HFFc6 (cell line): ENCODE measurements around the gene CRHR2. TPM values are rescaled to one million over a fixed set of nuclear protein-coding genes. Genes with fewer than 3 reads are reported as not detected.

Source experiments
- DNase-seq: peaks from one replicate; pipeline ENCODE4 v3.0.0-alpha.2; 2018
- H3K27ac Mint-ChIP-seq: 2 replicates; pipeline ENCODE4 v1.8.0; 2020; ENCODE audit warnings: mild to moderate bottlenecking, mixed read lengths
- H3K27me3 Mint-ChIP-seq: 2 replicates; pipeline ENCODE4 v1.8.0; 2021; ENCODE audit warnings: mild to moderate bottlenecking, moderate library complexity, mixed read lengths; ENCODE audit not compliant: insufficient read depth
- H3K36me3 Mint-ChIP-seq: 2 replicates; pipeline ENCODE4 v1.8.0; 2021; ENCODE audit warnings: low read depth, mixed read lengths
- H3K4me1 Mint-ChIP-seq: 2 replicates; pipeline ENCODE4 v1.8.0; 2020; ENCODE audit warnings: low read depth, mixed read lengths
- H3K4me3 Mint-ChIP-seq: 2 replicates; pipeline ENCODE4 v1.8.0; 2020; ENCODE audit warnings: mild to moderate bottlenecking, moderate library complexity, mixed read lengths
- H3K9me3 Mint-ChIP-seq: 2 replicates; pipeline ENCODE4 v1.8.0; 2020; ENCODE audit warnings: mild to moderate bottlenecking, mixed read lengths
- total RNA-seq, 6 experiments: library from RNA; stranded (reverse); fragmentation: NEBNext Ultra II Directional; extraction: Animal tissue kit (Norgen Biotek cat#: 25700); gene quantifications; 2 replicates in 1 of 6; 3 replicates in 5 of 6; pipeline ENCODE4 v1.2.3, GENCODE V29; 2021
- TF ChIP-seq, protein P1 (sequence below): fragments of 200-600 bp; sonication (generic); IDR thresholded peaks from 2 replicates; pipeline ENCODE4 v1.5.0; 2021; ENCODE audit warnings: antibody characterized with exemption, mild to moderate bottlenecking

The CRHR2 gene
- total RNA-seq, 6 experiments from 2014 or later = not detected

- Mint-ChIP-seq H3K9me3 (no peaks in the 10 kb centered on the region), H3K27ac (no peak overlapping the region), H3K4me3 (no peak overlapping the region), H3K36me3 (no peaks in the 10 kb centered on the region), H3K27me3 (peaks cover 52% of the 10 kb centered on the region), H3K4me1 (no peaks in the 10 kb centered on the region)
- TF ChIP-seq, protein P1, sequence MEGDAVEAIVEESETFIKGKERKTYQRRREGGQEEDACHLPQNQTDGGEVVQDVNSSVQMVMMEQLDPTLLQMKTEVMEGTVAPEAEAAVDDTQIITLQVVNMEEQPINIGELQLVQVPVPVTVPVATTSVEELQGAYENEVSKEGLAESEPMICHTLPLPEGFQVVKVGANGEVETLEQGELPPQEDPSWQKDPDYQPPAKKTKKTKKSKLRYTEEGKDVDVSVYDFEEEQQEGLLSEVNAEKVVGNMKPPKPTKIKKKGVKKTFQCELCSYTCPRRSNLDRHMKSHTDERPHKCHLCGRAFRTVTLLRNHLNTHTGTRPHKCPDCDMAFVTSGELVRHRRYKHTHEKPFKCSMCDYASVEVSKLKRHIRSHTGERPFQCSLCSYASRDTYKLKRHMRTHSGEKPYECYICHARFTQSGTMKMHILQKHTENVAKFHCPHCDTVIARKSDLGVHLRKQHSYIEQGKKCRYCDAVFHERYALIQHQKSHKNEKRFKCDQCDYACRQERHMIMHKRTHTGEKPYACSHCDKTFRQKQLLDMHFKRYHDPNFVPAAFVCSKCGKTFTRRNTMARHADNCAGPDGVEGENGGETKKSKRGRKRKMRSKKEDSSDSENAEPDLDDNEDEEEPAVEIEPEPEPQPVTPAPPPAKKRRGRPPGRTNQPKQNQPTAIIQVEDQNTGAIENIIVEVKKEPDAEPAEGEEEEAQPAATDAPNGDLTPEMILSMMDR = no peak
- no peak for DNase-seq
Measured at GRCh38 chr7:30694218-30694745, 12.0 kb upstream of the CRHR2 start.

GRCh38 chr7:30692882-30693281 lies 10.6 kb upstream of the CRHR2 start:
- Mint-ChIP-seq H3K4me3 (no peak overlapping the region), H3K9me3 (no peaks in the 10 kb centered on the region), H3K4me1 (no peaks in the 10 kb centered on the region), H3K27ac (no peak overlapping the region), H3K36me3 (no peaks in the 10 kb centered on the region), H3K27me3 (peaks cover 43% of the 10 kb centered on the region)
- DNase-seq = no peak
- TF ChIP-seq, protein P1 = no peak

- H3K36me3 Mint-ChIP-seq = no peaks in the 10 kb centered on the region
- H3K4me3 Mint-ChIP-seq = no peak overlapping the region
- H3K27me3 Mint-ChIP-seq = peaks cover 40% of the 10 kb centered on the region
- no peak overlapping the region for H3K27ac Mint-ChIP-seq
- DNase-seq = no peak
- TF ChIP-seq, protein P1 = no peak
- no peaks in the 10 kb centered on the region for H3K9me3 Mint-ChIP-seq
- no peaks in the 10 kb centered on the region for H3K4me1 Mint-ChIP-seq
Measured at GRCh38 chr7:30692438-30692837, 10.2 kb upstream of the CRHR2 start.

DNA sequence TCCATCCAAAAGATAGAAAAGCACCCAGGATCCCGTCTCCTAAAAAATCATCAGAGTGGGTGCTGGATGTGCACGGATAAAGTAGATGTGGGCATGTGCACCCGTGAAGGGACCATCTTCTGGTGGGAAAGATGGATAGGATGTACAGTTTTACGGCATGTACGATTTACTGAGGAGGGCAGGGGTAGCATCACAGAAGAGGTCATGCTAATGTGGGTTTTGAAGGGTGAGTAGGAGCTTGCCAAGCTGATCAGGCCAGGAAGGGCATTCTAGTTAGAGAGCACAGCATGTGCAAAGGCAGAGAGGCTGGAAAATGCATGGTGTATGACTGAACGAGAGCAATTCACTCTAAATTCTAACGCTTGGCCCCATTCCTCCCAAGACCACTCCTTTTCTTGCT lies 7.8 kb upstream of the CRHR2 start:
- Mint-ChIP-seq H3K36me3 (no peaks in the 10 kb centered on the region), H3K27ac (no peak overlapping the region), H3K27me3 (peaks cover 44% of the 10 kb centered on the region), H3K4me3 (no peak overlapping the region), H3K4me1 (0 out of 2 replicates have a peak, but pooled peaks cover 5% of the 10 kb centered on the region), H3K9me3 (no peaks in the 10 kb centered on the region)
- TF ChIP-seq, protein P1 = no peak
- no peak for DNase-seq

- H3K27me3 Mint-ChIP-seq = peaks cover 46% of the 10 kb centered on the region
- no peak overlapping the region for H3K27ac Mint-ChIP-seq
Measured at GRCh38 chr7:30688718-30689221, 6.5 kb upstream of the CRHR2 start.

More at GRCh38 chr7:30688718-30689221, 6.5 kb upstream of the CRHR2 start:
- Mint-ChIP-seq H3K4me1 (0 out of 2 replicates have a peak, but pooled peaks cover 5% of the 10 kb centered on the region), H3K36me3 (no peaks in the 10 kb centered on the region), H3K4me3 (no peak overlapping the region), H3K9me3 (no peaks in the 10 kb centered on the region)
- TF ChIP-seq, protein P1 = no peak
- no peak for DNase-seq
